NCI-H1417 (cell line): ENCODE measurements around the gene MSL3B.
A peak's percentile ranks its signal among the peaks of the same experiment; 100 is the strongest.

Source experiments
- DNase-seq, 3 experiments: peaks; one replicate each; lab custom pipeline; 2025; lab: John Stamatoyannopoulos, UW

The MSL3B gene

DNA sequence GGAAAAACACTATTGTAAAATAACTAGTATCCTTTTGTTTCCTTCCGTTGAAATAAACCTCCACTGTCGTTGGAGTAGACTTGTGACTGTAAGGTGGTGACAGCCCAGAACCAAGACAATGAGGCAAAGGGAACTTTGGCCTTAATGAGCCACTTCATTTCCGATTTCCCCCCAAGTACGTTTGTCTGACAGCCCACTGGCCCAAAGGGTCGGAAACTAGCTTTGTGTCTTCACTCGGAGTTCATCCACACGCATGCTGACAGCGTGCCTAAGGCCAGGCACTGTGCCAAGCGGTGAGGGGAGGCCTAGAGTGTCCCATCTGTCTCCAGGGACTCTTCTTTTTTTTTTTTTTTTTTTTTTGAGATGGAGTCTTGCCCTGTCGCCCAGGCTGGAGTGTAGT lies 34.8 kb downstream of the MSL3B start:
- DNase-seq = peak in 1 of 3 experiments; percentile 45

DNA sequence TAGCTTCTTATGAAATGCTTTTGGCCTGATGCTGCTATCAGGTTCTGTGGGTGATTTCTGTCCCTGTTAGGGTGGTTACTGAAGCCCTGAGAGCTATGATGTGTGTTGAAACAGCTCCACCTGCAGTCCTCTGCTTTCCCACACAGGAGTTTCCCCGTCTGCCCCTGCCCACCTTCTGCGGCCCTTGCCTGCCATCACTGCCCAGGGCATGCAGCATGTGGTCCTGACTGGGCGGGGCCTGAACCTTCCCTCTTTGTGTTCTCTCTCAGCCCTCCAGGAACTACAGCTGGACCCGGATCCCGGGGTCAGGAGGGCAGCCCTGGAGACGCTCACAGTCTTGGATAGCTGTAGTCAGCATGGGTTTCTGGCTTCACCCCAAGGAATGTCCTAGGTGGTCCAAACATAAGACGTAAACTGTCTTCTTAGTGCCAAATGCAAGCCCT lies 35.3 kb downstream of the MSL3B start:
- DNase-seq = peak; percentile 2 to 52 (median 25)

DNA sequence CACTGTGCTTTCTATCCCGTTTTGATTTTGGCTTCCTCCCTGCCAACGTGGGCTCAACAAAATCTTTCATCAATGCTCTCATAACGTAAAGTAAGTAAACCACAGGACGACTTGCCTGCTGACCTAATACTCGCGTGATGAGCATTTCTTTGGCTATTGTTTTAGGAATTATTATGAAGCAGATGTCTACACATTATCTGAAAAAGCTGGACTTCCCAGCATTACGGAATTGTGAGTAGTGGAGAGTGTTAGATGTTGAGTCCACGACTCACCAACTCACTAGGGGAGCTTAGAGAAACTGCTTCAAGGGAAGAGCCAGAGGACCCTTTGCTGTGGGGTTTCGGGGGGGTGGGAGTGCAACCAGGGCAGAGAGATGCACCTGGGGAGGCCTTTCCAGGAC lies 35.8 kb downstream of the MSL3B start:
- DNase-seq = no peak

DNA sequence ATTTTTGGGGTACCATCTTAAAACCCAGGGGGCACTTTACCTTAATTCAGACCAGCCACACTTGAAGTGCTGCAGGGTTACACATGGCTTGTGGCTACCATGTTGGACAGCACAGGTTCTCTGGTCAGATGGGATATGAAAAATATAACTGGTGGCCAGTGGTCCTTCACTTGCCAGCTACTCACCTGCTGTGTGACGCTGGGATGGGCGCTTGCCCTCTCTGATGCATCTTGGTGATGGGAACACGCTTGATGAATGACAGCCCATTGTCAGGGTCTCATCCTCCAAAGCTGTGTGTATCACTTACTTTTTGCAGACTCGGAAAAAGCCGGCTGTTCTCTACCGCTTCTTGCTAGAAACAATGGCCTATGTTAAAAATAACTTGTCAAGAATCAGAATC lies 36.3 kb downstream of the MSL3B start:
- DNase-seq = no peak

DNA sequence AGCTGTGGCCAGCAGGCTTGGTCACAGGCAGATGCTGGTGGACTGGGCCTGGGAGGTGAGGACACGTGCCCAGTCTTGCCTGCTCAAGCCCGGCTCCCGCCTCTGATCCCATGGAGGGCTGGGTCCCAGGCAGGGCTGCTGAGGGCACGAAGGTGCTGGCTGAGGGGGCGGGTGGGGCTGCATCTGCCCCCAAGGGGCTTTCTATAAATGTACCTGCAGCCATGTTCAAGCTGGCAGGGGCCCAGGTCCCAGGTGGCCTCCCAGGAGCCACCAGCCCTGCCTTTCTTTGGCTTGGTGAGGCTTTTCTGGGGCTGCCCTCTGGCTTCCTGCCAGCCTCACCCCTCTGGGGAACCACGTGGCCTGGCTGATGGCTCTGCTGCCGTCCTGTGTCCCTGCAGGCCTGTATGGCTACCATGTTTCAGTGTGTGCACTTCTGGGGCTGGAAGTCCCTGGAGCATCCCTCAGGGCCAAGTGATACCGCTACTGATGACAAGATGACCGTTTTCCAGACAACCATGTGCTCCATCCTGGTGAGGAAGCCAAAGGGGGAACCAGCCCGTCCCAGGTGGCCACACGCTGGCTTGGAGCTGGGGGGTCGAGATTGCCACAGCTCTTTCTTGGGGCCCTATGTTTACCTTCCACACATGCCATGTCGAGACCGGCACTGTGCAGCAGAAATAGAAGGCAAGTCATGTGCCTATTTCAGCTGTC lies 37.0 kb downstream of the MSL3B start:
- no peak for DNase-seq

DNA sequence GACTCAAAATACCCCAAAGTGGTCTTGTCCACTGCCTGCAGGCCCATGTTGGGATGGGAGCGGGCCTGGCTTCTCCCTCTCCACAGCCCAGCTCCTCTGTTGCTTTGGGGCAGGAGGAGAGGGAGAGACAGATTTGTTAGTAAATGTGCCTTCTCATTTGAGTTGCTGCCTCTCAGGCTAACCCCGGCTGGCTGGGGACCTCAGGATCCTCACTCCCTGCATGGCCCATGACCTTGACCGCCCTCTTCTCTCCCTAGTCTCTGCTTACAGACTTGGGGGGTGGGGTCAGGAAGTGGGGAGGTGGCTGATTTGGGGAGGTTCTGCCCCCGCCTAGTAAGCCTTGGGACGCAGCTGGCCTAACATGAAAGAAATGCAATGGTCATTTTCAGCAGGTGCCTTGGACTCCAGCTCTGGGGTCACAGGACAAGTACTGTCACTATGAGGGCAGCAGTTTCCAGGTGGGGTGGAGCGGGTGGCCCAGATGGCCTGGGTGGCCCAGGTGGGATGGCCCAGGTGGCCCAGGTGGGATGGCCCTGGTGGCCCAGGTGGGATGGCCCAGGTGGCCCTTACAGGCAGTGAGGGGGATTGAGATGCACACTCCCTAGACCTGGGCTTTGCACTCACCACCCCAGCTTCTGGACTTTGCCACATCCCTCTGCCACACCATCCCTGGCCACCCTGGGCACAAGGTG lies 37.9 kb downstream of the MSL3B start:
- no peak for DNase-seq

DNA sequence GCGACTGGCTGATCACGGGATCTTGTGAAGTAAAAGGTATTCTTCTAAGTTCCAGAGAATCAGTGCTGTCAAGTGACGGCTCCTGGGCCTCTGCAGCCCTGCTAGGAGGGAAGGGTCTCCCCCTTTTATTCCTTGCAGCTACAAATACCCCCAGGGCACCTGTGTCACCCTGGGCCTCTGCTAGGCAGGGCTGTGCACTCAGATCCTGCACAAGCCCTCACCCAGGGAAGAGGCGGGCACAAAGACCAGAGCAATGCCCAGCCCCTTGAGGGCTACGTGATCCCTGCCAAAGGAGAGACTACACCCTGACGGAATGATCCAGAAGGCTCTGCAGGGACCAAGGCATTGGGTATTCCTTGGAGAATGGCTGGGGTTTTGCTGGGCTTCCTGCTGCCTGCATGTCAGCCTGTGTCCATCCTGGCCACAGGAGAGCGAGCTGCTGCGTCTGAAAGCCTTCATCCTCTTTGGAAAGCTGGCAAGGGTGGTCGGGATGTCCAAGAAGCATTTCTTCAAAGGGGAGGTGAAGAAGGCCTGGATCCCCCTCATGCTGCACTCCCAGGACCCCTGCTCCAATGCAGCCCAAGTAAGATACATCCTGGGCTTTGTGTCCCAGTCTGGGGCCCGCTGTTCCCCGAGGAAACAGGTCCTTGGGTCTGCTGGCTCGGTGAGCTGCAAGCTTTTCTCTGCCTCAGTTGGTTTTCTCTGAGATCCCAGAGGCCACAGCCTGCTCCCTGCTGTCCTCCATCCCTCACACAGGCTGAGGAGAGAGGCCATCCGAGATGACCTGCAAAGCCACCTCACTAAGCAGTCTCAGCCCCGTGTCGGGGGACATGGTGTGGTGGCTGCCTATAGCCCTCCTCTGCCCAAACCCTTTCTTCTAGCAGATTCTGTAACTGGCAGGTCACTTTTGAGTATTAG lies 38.7 kb downstream of the MSL3B start:
- DNase-seq = no peak

DNA sequence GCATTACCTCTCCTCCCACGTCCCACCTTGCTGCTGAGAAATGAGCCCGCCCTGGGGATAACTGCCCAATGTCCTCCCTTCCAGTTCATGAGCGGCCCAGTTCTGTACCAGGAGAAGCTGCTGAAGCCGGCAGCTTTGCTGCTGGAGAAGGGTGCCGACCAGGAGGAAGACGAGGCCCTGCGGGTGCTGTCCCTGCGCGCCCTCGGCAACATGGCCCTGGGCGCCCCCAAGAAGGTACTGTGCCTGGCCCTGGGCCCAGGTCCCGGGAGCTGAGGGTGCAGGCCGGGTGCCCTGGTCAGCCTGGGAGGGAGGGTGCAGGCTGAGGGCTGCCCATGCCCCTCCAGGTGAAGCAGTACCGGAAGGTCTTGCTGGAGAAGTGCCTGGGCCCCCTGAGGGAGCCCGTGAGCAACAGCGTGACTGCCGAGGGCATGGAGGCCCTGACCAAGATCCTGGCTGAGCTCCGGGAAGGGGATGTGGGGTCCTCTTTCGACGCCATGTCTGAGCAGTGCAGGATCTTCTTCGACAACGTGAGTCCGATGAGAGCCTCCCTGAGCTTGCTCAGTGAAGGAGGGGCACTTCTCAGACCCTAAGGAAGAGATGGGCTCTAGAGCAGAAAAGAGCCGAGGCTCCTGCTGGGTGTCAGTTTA lies 39.5 kb downstream of the MSL3B start:
- no peak for DNase-seq

DNA sequence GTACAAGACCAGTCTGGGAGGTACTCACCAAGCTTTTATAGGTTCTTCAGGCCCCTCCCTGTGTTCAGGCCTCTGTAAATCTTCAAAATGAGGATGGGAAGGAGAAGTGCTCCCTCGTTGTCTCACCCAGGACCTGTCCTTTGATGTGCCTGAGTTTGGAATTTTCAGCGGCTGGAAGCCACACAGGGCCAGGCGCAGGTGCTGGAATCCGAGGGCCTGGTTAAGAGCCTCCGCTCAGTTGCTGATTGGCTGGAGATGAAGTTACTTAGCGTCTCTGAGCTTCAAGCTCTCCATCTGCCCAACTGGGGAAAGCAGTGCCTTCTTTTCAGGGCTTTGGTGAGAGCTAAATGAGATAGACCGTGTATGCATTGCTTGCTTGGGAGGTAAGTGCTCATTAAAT lies 43.8 kb downstream of the MSL3B start:
- no peak for DNase-seq

DNA sequence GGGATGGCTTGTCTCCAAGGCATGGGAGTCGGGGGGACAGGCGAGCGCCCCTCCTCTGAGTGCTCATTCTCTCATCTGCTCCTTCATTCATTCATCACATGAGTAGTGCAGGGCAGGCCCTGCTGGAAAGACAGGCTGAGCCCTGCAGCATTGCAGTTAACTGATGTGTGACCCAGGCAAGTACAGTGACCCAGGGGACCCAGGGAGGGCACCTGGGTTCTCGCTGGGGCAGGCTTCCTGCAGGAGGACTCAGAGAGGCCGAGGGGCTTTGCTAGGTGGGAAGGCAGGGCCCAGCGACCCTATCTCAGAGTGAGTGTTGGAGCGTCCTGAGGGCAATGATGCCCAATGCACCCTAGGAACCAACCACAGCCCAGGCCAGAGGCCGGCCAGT lies 44.5 kb downstream of the MSL3B start:
- DNase-seq = no peak

DNA sequence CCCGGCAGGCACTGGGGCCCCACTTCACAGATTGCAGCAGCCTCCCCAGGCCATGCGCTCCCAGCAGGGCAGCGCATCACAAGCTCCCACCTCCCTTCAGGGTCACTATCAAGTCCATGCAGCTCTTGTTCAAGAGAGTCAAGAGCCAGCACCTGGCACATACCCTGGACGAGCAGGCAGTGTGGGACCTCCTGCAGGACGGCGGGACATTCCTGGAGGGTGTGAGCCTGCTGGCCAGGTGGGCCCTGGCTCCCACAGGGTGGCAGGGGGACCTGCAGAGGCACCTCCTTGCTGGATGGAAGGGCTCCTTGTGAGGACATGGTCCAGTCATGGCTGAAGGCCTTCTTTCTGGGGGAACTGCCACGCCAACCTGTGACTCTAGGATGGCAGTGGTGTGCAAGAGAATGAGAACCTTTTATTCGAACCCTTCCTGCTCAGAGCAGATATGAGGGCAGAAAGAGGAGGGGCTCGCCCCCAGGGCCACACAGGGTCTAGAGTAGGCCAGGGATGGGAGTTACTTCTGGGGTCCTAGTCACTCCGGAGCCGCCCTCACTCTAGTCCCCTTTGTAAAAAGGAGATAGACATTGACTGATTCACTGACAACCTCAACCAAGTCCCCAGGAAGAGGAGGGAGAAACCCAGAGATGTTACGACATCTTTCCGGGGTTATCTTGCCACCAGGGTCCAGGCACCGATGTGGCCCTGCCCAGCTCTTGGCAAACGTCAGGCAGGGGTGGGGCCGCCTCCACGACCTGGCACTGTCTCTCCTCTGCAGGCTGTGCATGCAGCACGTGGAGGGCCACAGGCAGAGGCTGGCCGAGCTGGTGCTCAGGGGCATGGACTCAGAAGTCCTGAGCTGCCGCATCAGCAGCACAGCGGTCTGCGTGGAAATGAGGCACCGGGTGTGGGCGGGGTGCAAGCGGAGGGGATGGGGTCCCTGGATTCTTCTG lies 45.1 kb downstream of the MSL3B start:
- no peak for DNase-seq

DNA sequence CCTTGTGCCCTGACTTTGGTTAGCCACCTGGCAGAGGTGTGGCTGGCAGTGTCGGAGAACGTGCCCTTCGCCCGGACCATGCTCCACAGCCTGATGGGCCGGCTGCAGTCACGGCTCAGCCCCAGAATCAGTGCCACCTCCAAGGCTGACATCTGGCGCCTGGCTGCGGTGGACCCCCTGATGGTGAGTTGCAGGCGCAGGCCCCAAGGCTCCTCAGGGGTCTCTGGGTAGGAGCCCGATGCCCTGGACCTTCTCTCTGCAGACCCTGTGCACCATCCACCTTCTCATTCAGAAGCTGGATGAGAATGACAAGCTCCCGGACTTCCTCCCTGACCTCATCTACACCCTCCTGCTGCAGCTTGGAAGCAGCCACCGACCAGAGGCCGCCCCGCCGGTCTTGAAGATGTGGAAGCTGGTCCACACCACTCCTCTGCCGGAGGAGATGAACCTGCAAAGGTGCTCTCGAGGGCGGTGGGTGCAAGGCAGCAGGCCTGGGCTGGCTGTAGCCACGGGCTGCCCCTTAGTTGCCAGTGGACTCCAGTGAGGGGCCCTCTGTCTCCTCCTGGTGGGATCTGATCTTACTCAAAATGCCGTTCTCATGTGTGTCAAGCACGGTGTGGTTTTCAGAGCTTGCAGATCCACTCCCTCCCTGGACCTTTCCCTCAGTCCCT lies 46.0 kb downstream of the MSL3B start:
- DNase-seq = no peak

DNA sequence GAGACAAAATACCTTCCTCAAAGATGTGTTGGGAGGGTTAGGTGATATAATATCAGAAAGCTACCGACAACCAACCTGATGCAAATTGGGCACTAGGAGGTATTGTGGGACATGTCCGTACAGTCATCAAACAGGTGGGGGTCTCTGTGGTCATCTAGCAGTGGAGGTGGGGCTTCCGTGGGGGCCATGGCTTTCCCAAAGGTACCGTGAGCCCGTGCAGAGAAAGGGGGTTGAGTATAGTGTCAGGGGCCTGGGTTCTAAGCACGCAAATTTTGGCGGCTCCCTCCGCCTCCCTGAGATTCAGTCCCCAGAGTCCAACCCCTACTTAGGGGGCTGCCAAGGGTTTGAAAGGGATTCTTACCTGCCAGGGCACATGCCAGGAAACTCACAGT lies 46.5 kb downstream of the MSL3B start:
- no peak for DNase-seq

DNA sequence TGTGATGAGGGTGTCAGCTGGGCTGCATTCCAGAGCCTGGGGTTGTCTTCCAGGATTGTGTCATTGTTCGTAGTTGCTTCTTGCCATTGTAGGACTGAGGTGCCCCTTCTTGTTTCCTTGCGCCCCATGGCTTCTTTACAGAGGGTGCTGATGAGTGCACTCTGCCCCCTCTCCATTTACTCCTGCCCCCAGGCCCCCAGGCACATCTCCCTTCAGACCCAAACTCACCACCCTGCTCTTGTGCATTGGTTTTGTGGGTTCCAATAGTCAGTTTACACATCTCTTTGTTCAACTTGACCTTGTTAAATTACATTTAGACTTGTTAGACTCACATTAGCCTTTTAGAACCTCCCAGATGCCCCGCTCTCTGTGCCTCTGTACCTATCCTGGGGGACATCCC lies 47.0 kb downstream of the MSL3B start:
- no peak for DNase-seq

DNA sequence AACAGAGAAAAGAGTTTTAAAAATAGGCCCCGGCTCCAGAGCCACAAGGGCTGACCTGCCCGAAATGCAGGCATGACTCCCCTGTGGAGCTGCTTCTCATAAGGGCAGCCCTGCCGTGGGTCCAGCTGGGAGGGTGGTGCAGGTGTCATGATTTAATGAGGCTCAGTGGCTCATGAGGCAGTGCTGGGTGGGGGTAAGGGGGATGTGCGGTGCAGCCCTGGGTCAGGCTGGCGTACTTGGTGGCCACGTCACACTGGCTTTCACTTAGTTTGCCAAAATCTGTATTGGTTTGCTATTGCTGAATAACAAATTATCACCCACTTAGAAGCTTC lies 47.4 kb downstream of the MSL3B start:
- DNase-seq = no peak

DNA sequence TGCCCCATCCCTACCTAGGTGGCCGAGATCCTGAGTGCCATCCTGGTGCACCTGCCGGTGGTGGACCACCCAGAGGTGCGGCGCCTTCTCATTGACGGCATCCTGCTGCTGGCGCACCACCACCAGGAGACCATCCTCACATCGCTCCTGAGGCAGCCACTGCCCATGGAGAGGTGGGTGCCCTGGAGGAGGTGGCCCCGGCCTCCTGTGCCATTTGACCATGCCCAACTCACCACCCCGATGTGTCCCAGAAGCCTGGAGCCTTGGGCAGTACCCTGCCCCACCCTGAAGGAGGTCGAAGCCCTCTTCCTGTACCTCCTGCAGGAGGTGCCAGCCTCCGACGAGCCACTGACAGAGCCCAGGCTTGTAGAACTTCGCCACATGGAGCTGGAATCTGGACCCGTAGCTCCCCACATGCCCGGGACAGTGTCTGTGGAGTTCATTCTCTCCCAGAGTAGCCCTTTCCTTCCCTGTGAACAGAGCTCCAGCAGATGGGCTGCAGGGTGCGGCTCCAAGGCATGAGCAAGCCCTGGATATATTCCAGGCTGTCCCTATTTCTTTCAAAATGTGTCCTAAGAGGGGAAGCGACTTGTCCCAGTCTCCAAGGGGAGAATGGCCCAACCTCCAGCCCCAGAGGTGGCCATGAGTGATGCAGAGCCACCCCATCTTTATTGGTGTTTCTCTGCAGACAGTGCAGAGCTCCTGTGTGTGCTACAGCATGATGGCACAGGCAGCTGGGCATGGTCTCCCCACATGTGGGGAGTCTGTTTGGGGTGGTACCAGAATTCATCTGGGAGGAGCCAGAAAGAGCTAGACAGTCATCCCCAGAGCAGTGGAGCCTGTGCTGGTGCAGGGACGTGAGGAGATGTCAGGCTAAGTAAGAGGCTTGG lies 48.1 kb downstream of the MSL3B start:
- DNase-seq = no peak

DNA sequence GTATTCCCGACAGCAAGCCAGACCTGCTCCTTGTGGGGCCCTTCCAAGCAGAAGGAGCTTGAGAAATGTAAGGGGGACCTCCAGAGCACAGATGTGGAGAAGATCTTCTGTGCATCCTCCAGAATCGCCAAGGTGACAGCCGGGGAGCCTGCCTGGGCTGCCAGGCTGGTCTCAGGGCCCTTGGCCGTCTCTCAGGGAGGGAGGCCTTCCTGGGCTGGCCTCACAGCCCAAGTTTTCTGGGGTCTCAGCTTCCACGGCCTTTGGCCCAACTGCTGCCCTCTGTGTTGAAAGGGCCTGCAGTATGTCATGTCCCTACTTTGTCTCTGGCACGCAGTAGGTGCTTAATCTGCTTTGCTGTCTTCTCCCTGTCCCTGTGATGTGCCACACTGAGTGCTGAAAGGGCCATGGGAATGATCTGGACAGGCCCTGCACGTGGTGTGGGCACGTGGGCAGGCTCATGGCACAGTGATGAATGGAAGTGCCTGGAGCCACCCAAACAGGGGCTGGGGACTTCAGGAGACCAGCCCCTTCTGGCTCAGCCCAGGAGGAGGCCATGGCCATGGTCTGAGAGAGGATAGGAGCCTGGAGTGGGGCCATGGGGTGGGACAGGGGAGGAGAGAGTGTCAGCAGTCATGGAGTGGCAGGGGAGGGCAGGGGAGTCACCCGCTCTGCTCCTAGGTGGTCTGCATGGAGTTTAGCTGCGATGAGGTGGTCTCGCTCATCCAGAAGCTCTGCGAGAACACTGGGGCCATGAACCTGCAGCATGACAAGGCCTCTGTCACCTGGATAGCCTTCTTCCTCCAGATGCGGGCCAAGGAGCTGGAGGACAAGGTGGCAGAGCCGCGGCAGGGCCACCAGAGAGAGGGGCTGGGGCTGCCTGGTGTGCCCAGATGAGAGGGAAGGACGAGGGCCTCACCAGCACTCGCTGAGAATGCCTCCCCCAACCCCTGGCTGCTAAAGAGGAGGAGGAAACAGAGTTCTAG lies 49.3 kb downstream of the MSL3B start:
- DNase-seq = no peak

DNA sequence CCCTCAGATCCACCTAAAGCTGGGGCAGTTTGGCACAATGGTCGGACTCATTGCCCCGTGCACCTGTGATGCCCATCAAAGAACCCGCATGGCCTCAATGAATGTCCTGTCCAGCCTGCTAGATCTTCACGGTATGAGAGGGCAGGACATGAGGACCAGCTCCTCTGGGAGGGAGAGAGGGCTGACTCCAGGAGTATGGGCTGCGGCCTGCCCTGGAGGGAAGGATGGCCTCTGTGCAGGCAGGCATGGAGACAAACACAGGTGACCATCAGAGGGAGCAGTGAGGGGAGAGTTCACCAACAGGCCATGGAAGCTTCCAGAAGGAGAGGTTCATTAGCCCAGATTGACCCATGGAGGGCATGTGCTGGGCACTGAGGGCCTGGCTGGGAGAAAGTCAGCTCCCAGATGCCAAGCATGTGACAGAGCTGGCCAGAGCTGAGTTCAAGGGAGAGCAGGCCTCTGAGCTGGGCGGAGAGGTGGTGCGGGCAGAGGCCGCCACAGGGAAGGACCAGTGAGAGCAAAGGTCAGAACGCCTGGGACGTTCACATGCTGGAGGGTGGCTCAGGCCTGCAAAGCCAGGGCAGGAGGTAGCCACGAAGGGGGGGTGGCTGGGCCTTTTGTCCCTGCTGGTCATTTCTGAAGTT lies 50.1 kb downstream of the MSL3B start:
- no peak for DNase-seq
